Activated naive CD8-positive, alpha-beta T cell (primary cell): ENCODE measurements around the gene SLC27A2.
"Not testable (repeated sequence)": the region's sequence is repeated elsewhere in the genome, so short reads cannot be mapped to it uniquely, and the experiment has no call there.

Experiments used
- H3K27ac Mint-ChIP-seq: one replicate; pipeline ENCODE4 v1.8.0; 2021; ENCODE audit warnings: mixed read lengths
- H3K27me3 Mint-ChIP-seq: one replicate; pipeline ENCODE4 v1.8.0; 2021; ENCODE audit warnings: mixed read lengths
- H3K36me3 Mint-ChIP-seq: one replicate; pipeline ENCODE4 v1.8.0; 2021; ENCODE audit warnings: mixed read lengths
- H3K4me1 Mint-ChIP-seq: one replicate; pipeline ENCODE4 v1.8.0; 2021; ENCODE audit warnings: low read depth, mixed read lengths
- H3K4me3 Mint-ChIP-seq: one replicate; pipeline ENCODE4 v1.8.0; 2021; ENCODE audit warnings: mild to moderate bottlenecking, mixed read lengths
- H3K9me3 Mint-ChIP-seq: one replicate; pipeline ENCODE4 v1.8.0; 2021; ENCODE audit warnings: low read depth, mixed read lengths

Gene SLC27A2

DNA sequence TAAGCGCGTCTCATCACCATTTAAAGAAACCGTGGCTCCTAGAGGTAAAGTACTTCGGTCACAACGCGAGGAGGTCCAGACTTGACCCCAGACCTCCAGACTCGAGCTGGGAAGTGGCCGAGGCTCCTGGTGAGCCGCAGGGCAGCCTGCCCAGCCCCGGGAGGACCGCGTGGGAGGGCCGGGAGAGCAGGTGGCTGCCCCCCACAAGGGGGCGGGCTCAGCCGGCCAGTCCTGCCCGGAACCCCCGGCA, at the start of gene SLC27A2:
TSS of gene SLC27A2 (plus strand) at position 228 of the 250 bp plus-strand sequence. CDS start 232 bp downstream, outside the sequence.
- Mint-ChIP-seq H3K27ac (peak within 1 kb of the TSS; percentile 22), H3K4me1 (peaks cover 14% of the 10 kb centered on the region)

DNA sequence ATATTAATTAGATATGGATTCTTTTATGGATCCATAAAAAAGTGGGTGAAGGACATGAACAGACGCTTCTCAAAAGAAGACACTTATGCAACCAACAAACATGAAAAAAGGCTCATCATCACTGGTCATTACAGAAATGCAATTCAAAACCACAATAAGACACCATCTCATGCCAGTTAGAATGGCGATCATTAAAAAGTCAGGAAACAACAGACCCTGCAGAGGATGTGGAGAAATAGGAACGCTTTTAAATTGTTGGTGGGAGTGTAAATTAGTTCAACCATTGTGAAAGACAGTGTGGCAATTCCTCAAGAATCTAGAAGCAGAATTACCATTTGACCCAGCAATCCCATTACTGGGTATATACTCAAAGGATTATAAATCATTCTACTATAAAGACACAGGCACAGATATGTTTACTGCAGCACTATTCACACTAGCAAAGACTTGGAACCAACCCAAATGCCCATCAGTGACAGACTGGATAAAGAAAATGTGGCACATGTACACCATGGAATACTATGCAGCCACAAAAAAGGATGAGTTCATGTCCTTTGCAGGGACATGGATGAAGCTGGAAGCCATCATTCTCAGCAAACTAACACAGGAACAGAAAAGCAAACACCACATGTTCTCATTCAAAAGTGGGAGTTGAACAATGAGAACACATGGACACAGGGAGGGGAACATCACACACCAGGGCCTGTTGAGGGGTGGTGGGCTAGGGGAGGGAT, 49.6 kb upstream of the SLC27A2 start:
- not testable (repeated sequence) for H3K36me3 Mint-ChIP-seq, H3K9me3 Mint-ChIP-seq, H3K27me3 Mint-ChIP-seq, H3K4me3 Mint-ChIP-seq
- Mint-ChIP-seq H3K4me1 (peaks cover 20% of the 10 kb centered on the region), H3K27ac (peak overlapping the region; percentile 43)

More for the DNA sequence above, at the start of gene SLC27A2:
- Mint-ChIP-seq H3K4me3 (peak within 1 kb of the TSS; percentile 90), H3K36me3 (no peaks in the 10 kb centered on the region), H3K9me3 (no peaks in the 10 kb centered on the region), H3K27me3 (peaks cover 16% of the 10 kb centered on the region)

DNA sequence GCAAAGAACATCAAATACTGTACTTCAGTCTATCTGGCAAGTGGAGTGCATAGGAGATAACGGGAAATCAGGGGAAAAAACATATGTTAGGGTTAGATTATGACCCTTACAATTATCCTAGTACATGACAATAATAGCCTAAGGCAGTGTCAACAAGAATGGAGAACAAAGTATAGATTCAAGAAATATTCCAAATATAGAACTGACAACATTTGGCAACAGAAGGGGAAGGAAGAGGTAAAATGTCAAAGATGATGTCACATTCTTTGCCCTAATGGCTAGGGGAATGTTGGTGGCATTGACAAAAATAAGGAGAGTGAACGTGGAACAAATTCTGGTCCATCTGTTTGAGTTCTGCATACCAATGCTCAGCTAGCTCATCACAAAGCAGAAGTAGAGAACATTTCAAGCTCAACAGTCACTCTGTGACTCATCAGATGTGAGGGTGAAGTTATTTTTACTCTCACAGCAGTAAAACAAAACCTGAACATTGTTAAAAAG, 47.4 kb upstream of the SLC27A2 start:
- H3K27ac Mint-ChIP-seq = peak overlapping the region; percentile 46
- H3K4me3 Mint-ChIP-seq = no peak overlapping the region
- no peaks in the 10 kb centered on the region for H3K36me3 Mint-ChIP-seq
- H3K4me1 Mint-ChIP-seq = peaks cover 23% of the 10 kb centered on the region
- H3K27me3 Mint-ChIP-seq = peaks cover 6% of the 10 kb centered on the region
- no peaks in the 10 kb centered on the region for H3K9me3 Mint-ChIP-seq

DNA sequence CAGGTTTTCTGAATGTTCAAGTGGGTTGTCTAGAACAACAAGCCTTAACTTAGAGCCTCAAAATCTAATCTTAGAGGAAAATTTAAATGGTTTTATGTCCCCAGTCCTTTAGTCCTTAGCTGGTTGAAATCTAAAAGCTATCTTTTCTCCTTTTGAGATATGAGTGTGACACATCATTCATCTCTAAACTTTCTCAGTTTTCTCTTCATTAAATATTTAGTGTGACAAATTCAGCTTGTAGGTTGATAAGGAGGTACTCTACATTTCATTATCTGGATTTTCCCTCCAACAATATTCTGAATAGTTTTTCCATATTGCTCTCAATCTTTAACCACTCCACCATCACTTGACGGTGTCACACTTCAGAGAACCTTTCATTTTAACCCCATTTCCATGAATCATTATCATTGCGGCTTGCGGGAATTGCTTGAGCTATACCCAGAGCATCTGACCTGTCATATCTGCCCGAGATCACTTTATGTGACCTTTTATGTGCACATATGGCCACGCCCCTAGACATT, 46.9 kb upstream of the SLC27A2 start:
- Mint-ChIP-seq H3K4me3 (peak overlapping the region; percentile 8), H3K27ac (peak overlapping the region; percentile 46), H3K36me3 (no peaks in the 10 kb centered on the region), H3K27me3 (peaks cover 6% of the 10 kb centered on the region), H3K9me3 (no peaks in the 10 kb centered on the region), H3K4me1 (peaks cover 23% of the 10 kb centered on the region)

DNA sequence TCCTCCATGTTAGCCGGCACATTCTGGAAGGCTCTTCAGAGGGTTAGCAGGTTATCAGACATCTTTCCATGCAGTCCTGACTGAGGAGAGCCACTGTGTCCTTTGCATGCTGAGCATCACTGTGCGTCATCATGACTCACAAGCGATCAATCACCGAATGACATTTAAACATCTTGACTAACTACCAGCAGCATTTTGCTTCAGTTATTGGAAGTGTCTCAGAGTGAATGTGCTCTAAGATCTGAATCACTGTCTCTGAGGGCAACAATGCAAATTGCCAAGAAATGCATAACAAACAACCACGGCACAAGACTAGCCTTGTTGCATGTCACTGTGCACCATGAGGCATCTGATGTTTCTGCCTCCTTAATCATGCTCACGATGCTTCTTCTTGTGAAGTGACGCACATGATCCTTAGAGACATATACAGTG, 44.6 kb upstream of the SLC27A2 start:
- H3K36me3 Mint-ChIP-seq = no peaks in the 10 kb centered on the region
- peak overlapping the region; percentile 86 for H3K27ac Mint-ChIP-seq
- no peak overlapping the region for H3K4me3 Mint-ChIP-seq
- H3K4me1 Mint-ChIP-seq = peaks cover 23% of the 10 kb centered on the region
- peaks cover 4% of the 10 kb centered on the region for H3K27me3 Mint-ChIP-seq
- no peaks in the 10 kb centered on the region for H3K9me3 Mint-ChIP-seq

DNA sequence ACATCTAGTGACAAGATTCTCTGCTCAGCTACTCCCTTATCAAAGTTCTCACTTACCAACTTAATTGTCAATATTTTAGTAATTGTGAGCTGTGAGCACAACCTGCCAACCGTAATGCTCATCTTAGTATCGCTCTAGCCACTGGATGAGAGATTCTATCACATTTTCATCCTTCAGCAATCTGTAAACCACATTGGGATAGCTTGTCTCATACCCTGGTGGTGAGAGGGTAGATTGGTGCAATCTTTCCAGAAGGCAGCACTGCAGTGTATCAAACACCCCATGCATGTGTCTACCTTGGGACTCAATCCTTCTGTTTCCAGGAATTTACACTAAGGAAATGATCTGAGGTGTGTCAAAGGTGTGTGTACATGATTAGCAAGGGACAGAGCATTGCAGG, 44.1 kb upstream of the SLC27A2 start:
- peaks cover 23% of the 10 kb centered on the region for H3K4me1 Mint-ChIP-seq

DNA sequence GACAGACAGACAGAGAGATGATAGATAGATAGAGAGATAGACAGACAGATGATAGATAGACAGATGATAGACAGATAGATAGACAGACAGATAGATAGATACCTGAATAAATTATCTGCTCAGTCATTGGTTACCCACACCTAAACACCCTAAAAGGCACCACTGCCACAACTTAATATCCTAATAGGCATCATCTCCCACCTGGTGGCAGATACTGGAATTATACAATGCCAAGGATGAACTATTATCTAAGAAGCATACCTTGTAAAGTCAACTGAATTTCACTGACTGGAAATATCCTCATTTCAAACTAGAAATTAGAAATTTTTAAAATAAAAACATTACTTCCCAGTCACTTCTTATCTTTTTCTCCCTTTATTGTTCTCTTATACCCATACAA, 43.6 kb upstream of the SLC27A2 start:
- Mint-ChIP-seq H3K27ac (no peak overlapping the region), H3K4me1 (peaks cover 23% of the 10 kb centered on the region), H3K9me3 (no peaks in the 10 kb centered on the region), H3K27me3 (no peaks in the 10 kb centered on the region), H3K36me3 (no peaks in the 10 kb centered on the region), H3K4me3 (no peak overlapping the region)

More for the DNA sequence above, 44.1 kb upstream of the SLC27A2 start:
- Mint-ChIP-seq H3K4me3 (no peak overlapping the region), H3K9me3 (no peaks in the 10 kb centered on the region), H3K36me3 (no peaks in the 10 kb centered on the region), H3K27ac (peak overlapping the region; percentile 86), H3K27me3 (no peaks in the 10 kb centered on the region)

DNA sequence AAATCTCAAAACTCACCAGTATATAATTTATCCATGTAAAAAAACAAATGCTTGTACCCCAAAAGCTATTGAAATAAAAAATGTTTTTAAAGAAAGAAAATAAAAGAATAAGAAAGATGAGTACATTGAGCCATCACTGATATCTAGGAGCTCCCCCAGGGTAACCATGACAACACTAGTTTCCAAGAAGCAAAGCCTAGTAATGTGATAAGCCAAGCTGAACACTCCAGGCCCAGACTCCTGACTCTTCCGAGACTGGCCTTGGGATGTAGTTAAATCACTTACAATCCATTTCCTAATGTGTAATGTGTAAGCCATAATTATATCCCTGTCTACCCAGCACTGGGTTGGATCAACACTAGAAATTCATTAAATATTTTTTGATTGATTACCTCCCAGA, 41.9 kb upstream of the SLC27A2 start:
- Mint-ChIP-seq H3K27me3 (no peaks in the 10 kb centered on the region), H3K27ac (no peak overlapping the region), H3K4me3 (no peak overlapping the region), H3K9me3 (no peaks in the 10 kb centered on the region), H3K4me1 (peaks cover 17% of the 10 kb centered on the region), H3K36me3 (no peaks in the 10 kb centered on the region)

DNA sequence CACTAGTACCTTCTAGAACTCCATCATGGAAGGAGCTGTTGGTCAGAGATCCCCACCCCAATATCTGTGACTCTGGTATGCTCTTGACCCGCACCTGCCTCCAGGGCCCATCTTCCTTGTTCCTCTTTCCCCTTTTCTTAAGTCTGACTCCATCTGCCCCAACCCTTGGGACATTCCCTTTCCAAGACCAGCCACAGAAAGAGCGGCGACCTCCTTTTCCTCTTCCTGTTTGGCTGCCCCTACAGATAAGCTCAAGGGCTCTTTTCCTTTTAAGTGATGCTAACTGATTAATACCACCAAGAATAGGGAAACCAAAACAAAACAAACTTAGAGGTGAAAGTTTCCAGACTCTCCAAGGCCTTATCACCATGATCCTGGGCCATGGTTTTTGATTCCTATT, 41.0 kb upstream of the SLC27A2 start:
- Mint-ChIP-seq H3K27me3 (no peaks in the 10 kb centered on the region), H3K27ac (no peak overlapping the region), H3K4me1 (peaks cover 13% of the 10 kb centered on the region), H3K36me3 (no peaks in the 10 kb centered on the region), H3K9me3 (no peaks in the 10 kb centered on the region), H3K4me3 (no peak overlapping the region)

DNA sequence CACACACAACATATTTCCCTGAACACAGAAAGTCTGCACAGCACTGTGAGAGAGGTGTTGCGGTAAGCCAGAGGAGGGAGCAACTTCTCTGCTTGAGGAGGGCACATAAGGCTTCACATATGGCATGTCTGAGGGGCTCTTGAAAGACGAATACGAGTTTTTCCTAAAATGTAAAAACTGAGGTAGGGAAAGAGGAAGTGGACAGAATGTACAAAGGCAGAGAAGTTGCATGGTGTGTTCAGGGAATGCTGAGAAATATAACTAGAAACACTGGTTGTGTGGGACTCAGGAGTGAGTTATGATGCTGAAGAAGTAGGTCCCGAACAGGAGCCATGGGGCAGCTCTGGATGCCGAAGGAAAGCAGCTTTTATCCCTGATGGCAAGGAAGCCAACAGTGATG, 40.1 kb upstream of the SLC27A2 start:
- Mint-ChIP-seq H3K36me3 (no peaks in the 10 kb centered on the region), H3K9me3 (no peaks in the 10 kb centered on the region), H3K4me3 (no peak overlapping the region), H3K27me3 (no peaks in the 10 kb centered on the region), H3K4me1 (peaks cover 9% of the 10 kb centered on the region), H3K27ac (no peak overlapping the region)

DNA sequence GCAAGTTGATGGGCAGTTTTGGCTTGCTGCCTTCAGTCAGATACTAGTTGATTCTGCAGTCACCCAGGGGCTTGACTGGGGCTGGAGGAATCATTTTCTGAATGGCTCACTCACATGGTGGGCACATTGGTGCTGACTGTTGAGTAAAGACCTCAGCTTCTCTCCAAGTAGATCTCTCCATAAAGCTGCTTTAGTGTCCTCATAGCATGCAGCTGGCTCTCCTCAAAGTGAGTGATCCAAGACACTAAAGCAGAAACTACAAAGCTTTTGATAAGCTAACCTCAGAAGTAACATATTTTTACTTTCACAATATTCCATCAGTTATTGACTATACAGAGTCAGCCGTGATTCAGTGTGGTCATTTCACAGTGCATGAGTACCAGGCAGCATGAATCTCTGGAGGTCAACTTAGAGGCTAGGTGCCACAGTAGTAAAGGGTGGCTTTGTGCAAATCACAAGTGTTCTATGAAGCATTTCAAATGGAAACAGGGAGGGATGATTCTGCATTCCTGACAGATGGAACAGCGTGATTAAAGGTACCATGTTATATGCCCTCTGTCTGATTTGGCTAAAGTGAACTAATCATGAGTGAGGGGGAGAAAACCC, 38.6 kb upstream of the SLC27A2 start:
- Mint-ChIP-seq H3K4me1 (peaks cover 2% of the 10 kb centered on the region), H3K4me3 (no peak overlapping the region), H3K27ac (no peak overlapping the region), H3K36me3 (no peaks in the 10 kb centered on the region), H3K9me3 (no peaks in the 10 kb centered on the region), H3K27me3 (no peaks in the 10 kb centered on the region)

DNA sequence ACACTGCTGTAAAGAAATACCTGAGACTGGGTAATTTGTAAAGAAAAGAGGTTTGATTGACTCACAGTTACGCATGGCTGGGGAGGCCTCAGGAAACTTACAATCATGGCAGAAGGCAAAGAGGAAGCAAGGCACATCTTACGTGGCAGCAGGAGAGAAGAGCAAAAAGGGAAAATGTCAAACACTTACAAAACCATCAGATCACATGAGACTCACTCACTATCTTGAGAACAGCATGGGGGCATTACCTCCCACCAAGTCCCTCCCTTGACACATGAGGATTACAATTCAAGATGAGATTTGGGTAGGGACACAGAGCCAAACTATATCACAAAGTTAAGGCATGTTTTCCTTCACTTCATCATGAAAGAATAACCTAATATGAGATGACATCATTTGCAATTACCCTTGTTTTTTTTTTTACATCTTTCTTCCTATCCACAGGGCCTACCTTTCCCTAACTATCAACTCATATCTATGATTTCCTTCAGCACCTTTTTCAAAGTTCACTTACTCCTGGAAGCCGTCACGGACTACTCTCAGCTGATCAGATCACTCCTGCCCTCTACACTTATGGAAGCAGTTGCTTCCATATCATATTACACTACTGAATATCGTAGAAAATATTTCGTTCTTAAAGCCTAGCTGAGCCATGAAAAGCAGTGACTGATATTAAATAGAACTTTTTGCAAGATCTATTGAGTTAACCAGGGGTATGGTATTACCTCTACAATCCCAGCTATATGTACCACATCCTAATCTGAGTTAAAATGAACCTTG, 37.5 kb upstream of the SLC27A2 start:
- H3K4me1 Mint-ChIP-seq = peaks cover 2% of the 10 kb centered on the region
- H3K4me3 Mint-ChIP-seq = no peak overlapping the region
- H3K27ac Mint-ChIP-seq = peak overlapping the region; percentile 9
- H3K36me3 Mint-ChIP-seq = no peaks in the 10 kb centered on the region
- H3K27me3 Mint-ChIP-seq = no peaks in the 10 kb centered on the region
- no peaks in the 10 kb centered on the region for H3K9me3 Mint-ChIP-seq

DNA sequence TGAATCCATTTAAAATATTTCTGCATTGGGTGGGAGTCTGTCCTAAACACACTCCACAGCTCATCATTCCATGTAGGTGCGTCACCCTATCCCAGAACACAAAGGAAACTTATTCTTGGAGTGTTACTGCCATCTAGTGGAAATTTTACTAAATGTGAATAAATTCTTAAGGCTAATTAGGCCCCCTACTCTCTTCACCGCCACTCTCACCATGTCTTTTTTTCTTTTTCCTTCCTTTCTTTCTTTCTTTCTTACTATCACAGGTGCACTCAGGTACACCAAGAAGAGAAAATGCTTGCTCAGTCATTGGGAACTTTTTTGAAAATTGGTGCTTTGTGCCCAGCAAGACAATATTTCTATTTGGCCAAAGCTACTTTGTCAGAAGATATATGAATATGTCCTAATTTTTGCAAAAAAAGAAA, 36.5 kb upstream of the SLC27A2 start:
- Mint-ChIP-seq H3K9me3 (no peaks in the 10 kb centered on the region), H3K4me3 (no peak overlapping the region), H3K27ac (no peak overlapping the region), H3K4me1 (peaks cover 2% of the 10 kb centered on the region), H3K27me3 (no peaks in the 10 kb centered on the region), H3K36me3 (no peaks in the 10 kb centered on the region)

DNA sequence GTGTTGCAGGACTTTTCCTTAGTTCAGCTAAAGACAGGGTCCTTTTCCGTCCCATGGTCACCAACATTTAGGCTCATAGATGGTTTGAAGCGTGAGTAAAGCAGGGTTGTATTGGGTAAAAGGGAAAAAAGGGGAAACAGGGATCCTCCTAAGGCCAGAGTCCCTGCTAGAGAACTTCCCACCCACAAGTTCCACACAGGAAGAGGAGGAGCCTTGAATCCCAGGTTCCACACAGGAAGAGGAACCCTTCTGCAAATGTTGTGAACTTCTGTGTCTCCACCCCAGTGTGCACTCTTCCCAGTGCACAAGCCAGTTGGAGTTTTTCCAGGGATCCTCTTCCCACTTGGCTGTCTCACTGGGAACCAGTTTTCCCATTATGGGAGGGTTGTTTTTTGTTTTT, 35.4 kb upstream of the SLC27A2 start:
- Mint-ChIP-seq H3K4me1 (peaks cover 2% of the 10 kb centered on the region), H3K27me3 (no peaks in the 10 kb centered on the region)

DNA sequence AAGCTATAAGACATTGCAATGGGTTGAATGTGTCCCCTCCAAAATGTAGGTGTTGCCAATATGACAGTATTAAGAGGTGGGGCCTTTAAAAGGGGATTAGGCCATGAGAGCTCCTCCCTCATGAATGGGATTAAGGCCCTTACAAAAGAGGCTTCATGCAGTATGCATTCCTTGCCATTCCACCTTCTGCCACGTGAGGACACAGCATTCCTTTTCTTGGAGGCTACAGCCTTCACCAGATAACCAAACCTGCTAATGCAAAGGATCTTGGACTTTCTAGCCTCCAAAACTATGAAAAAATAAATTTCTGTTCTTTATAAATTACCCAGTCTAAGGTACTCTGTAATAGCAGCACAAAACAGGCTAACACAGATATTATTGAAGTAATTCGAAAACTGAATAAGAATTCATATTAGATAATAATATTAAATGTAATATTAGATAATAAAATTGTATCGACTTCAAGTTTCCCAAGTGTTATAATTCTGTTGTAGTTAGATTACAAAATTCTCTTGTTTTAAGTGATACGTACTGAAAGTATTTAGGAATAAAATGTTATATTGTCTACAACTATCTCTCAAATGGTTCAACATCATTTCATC, 33.5 kb upstream of the SLC27A2 start:
- no peaks in the 10 kb centered on the region for H3K36me3 Mint-ChIP-seq
- no peak overlapping the region for H3K27ac Mint-ChIP-seq
- peaks cover 4% of the 10 kb centered on the region for H3K9me3 Mint-ChIP-seq
- peaks cover 2% of the 10 kb centered on the region for H3K4me1 Mint-ChIP-seq
- H3K4me3 Mint-ChIP-seq = no peak overlapping the region
- peaks cover 3% of the 10 kb centered on the region for H3K27me3 Mint-ChIP-seq

More for the DNA sequence above, 35.4 kb upstream of the SLC27A2 start:
- Mint-ChIP-seq H3K4me3 (no peak overlapping the region), H3K36me3 (no peaks in the 10 kb centered on the region), H3K27ac (no peak overlapping the region), H3K9me3 (no peaks in the 10 kb centered on the region)
